K562 (cell line): ENCODE data around the gene TMEM247. TPM values are rescaled to one million over a fixed set of nuclear protein-coding genes. Genes with fewer than 3 reads are reported as not detected.

Source experiments
- ATAC-seq: fragments of 200-7000 bp; cut with Tn5 transposase; 3 replicates; pipeline ENCODE4 v1.9.1; 2020; ENCODE audit warnings: moderate library complexity
- BruUV-seq: library from RNA; stranded (reverse); fragments of 400-500 nt; replicated peaks from 2 replicates; lab custom pipeline; 2021; lab: Mats Ljungman, UMichigan
- CTCF ChIA-PET: fragments of 300-600 bp; formaldehyde crosslinking; extraction: SDS; loops from one replicate; lab custom pipeline; 2021; ENCODE audit warnings: low intra/inter-chr PET ratio; lab: Yijun Ruan, JAX
- POLR2A ChIA-PET: fragments of 300-600, 350-650 bp; sonication (Branson Sonifier 250); formaldehyde crosslinking; extraction: SDS; loops from one replicate; lab custom pipeline; 2021; ENCODE audit warnings: antibody characterized with exemption, inconsistent platforms; lab: Yijun Ruan, JAX
- DNase-seq, 4 experiments: peaks; one replicate each; pipeline versions ENCODE4 v3.0.0 to v3.0.0-alpha.2; 2011 to 2018; ENCODE audit warnings: low spot score in 3 of 4, mixed read lengths in 3 of 4; ENCODE audit errors: extremely low read depth in 1 of 4
- FAIRE-seq: peaks from 2 replicates; lab custom pipeline; 2011; peaks lifted over from hg19 to GRCh38; lab: Jason Lieb, UNC
- H2AFZ ChIP-seq: 2 replicates; pipeline ENCODE4 v1.6.0; 2011; ENCODE audit warnings: low read depth, low read length, control low read depth, inconsistent platforms
- H3K27ac ChIP-seq: fragments of 200-600 bp; 3 replicates; pipeline ENCODE4 v1.8.0; 2011; ENCODE audit warnings: low read depth, mild to moderate bottlenecking, control low read depth, inconsistent platforms, low read length, moderate library complexity, mixed read lengths; ENCODE audit errors: extremely low read depth
- H3K27me3 ChIP-seq, 2 experiments: fragments of 300-600 bp in 1 of 2; 2 replicates in 1 of 2; 3 replicates in 1 of 2; pipeline versions ENCODE4 v1.6.0 to v1.8.0; 2011; ENCODE audit warnings: inconsistent platforms in 2 of 2, low read length in 2 of 2, mild to moderate bottlenecking in 1 of 2, mixed read lengths in 1 of 2, moderate library complexity in 1 of 2; ENCODE audit not compliant: control insufficient read depth in 2 of 2, insufficient read depth in 2 of 2
- H3K36me3 ChIP-seq: fragments of 300-600 bp; 3 replicates; pipeline ENCODE4 v1.8.0; 2011; ENCODE audit warnings: mild to moderate bottlenecking, low read length, inconsistent platforms; ENCODE audit not compliant: control insufficient read depth, insufficient read depth
- H3K4me1 ChIP-seq, 2 experiments: fragments of 200-600 bp in 1 of 2; replicated peaks in 1 of 2; 2 replicates in 1 of 2; 3 replicates in 1 of 2; pipeline versions ENCODE4 v1.5.1 to v1.8.0; 2011; ENCODE audit warnings: inconsistent platforms in 2 of 2, low read length in 2 of 2, mild to moderate bottlenecking in 1 of 2, mixed read lengths in 1 of 2, moderate library complexity in 1 of 2; ENCODE audit not compliant: control insufficient read depth in 2 of 2, insufficient read depth in 2 of 2
- H3K4me2 ChIP-seq: 2 replicates; pipeline ENCODE4 v1.6.1; 2011; ENCODE audit warnings: low read length, control low read depth, inconsistent platforms, mixed read lengths; ENCODE audit not compliant: insufficient read depth
- H3K4me3 ChIP-seq: fragments of 200-600 bp; sonication (generic), shearing (Covaris generic); 2 replicates; pipeline ENCODE4 v1.5.1; 2016; ENCODE audit warnings: control low read depth, inconsistent platforms
- H3K79me2 ChIP-seq: fragments of 200-600 bp; 3 replicates; pipeline ENCODE4 v1.8.0; 2011; ENCODE audit warnings: low read length, inconsistent platforms; ENCODE audit not compliant: control insufficient read depth, insufficient read depth
- H3K9ac ChIP-seq, 2 experiments: 2 replicates each; pipeline versions ENCODE4 v1.6.0 to v1.6.1; 2011; ENCODE audit warnings: low read depth in 2 of 2, low read length in 2 of 2, control low read depth in 1 of 2, inconsistent platforms in 1 of 2, mild to moderate bottlenecking in 1 of 2, mixed read lengths in 1 of 2; ENCODE audit not compliant: insufficient read depth in 1 of 2
- H3K9me1 ChIP-seq: one replicate; pipeline ENCODE4 v1.6.0; 2011; ENCODE audit warnings: inconsistent platforms, mild to moderate bottlenecking, low read length, moderate library complexity; ENCODE audit not compliant: control insufficient read depth, insufficient read depth
- H3K9me3 ChIP-seq: replicated peaks from 2 replicates; pipeline ENCODE4 v1.5.1; 2011; ENCODE audit warnings: low read depth, low read length, inconsistent platforms; ENCODE audit not compliant: control insufficient read depth, insufficient read depth
- H4K20me1 ChIP-seq: replicated peaks from 2 replicates; pipeline ENCODE4 v1.6.1; 2011; ENCODE audit warnings: low read length, inconsistent platforms, mixed read lengths; ENCODE audit not compliant: control insufficient read depth, insufficient read depth
- BMI1 ChIP-seq: fragments of 150-350 bp; IDR thresholded peaks from 2 replicates; pipeline ENCODE4 v1.6.1; 2014; ENCODE audit warnings: low read length
- ETV1 ChIP-seq: fragments of 450-650 bp; conservative IDR thresholded peaks from 2 replicates; pipeline ENCODE4 v1.6.1; 2016; ENCODE audit warnings: missing genetic modification characterization, control low read depth, low read depth, missing compliant biosample characterization
- MAZ ChIP-seq, 2 experiments: fragments of 450-650 bp in 1 of 2; sonication (generic) in 1 of 2; formaldehyde crosslinking; IDR thresholded peaks in 1 of 2; conservative IDR thresholded peaks in 1 of 2; 2 replicates each; pipeline versions ENCODE4 v1.4.0 to v1.5.0; 2020; ENCODE audit warnings: mild to moderate bottlenecking in 1 of 2, missing genetic modification reagents in 1 of 2
- RFX7 ChIP-seq: fragments of 250-450 bp; sonication (Bioruptor Pico); IDR thresholded peaks from 2 replicates; pipeline ENCODE4 v1.5.1; 2021; ENCODE audit warnings: mild to moderate bottlenecking
- RNF2 ChIP-seq: sonication (generic); IDR thresholded peaks from 2 replicates; pipeline ENCODE4 v1.6.1; 2016
- SRSF1 ChIP-seq: fragments of 200-400 bp; formaldehyde crosslinking; IDR thresholded peaks from 2 replicates; pipeline ENCODE4 v1.6.1; 2017; ENCODE audit warnings: mild to moderate bottlenecking, low read depth, low read length, moderate library complexity
- STAT5A ChIP-seq: IDR thresholded peaks from 2 replicates; pipeline ENCODE4 v1.6.1; 2012; ENCODE audit warnings: low read length, inconsistent platforms, borderline replicate concordance
- YBX1 ChIP-seq: fragments of 450-650 bp; IDR thresholded peaks from 2 replicates; pipeline ENCODE4 v1.7.1; 2016; ENCODE audit warnings: mild to moderate bottlenecking
- ZNF644 ChIP-seq: fragments of 200-800 bp; sonication (Bioruptor generic); IDR thresholded peaks from 2 replicates; pipeline ENCODE4 v1.6.1; 2016; ENCODE audit warnings: low read depth, missing genetic modification characterization, missing compliant biosample characterization
- WGBS: fragments of 100-300 bp; shearing (Covaris generic); methylation state at CpG from one replicate; pipeline ENCODE4 v1.1.6; 2016; ENCODE audit warnings: low coverage, mixed read lengths; ENCODE audit not compliant: insufficient coverage; ENCODE audit errors: missing lambda C conversion rate; 5-methylcytosine and 5-hydroxymethylcytosine counted together
- in situ Hi-C: fragments of 300-500 bp; cut with MboI; formaldehyde crosslinking; loops from 4 replicates; pipeline ENCODE4 v1.15.0; 2018; ENCODE audit warnings: inconsistent platforms, mixed read lengths
- intact Hi-C: fragments of 100-400 bp; cut with micrococcal nuclease; formaldehyde crosslinking; loops from 2 replicates; pipeline ENCODE4 v1.14.2; 2022
- polyA plus RNA-seq, 8 experiments: library from polyadenylated mRNA; depleted of rRNA in 4 of 8; stranded (reverse) in 5 of 8; unstranded in 3 of 8; fragments of >200 nt; fragmentation: Nextera tagmentation in 2 of 8; fragmentation: Illumina TruSeq in 1 of 8; extraction: Ambion mirVana in 2 of 8; extraction: Trizol in 1 of 8; gene quantifications; 2 replicates each; pipeline versions ENCODE4 v1.2.1 to v1.2.3, GENCODE V29; 2011 to 2014; ENCODE audit warnings: inconsistent platforms in 1 of 8, missing spikeins in 1 of 8
- total RNA-seq, 7 experiments: library from RNA; depleted of rRNA in 6 of 7; stranded (reverse); fragments of >200 nt in 6 of 7; fragmentation: Illumina TruSeq in 2 of 7; extraction: Trizol in 2 of 7; gene quantifications; 2 replicates each; pipeline versions ENCODE4 v1.2.1 to v1.2.3, GENCODE V29; 2011 to 2021; ENCODE audit warnings: low replicate concordance in 1 of 7
- TF ChIP-seq, protein P1 (sequence below), 2 experiments: fragments of 200-800 bp in 1 of 2; sonication (Bioruptor generic) in 1 of 2; sonication (generic) in 1 of 2; formaldehyde crosslinking in 1 of 2; IDR thresholded peaks in 1 of 2; conservative IDR thresholded peaks in 1 of 2; 2 replicates each; pipeline versions ENCODE4 v1.5.0 to v1.6.1; 2016 to 2020; ENCODE audit warnings: missing compliant biosample characterization in 1 of 2, missing genetic modification characterization in 1 of 2, missing genetic modification reagents in 1 of 2
- TF ChIP-seq, protein P2 (sequence below): fragments of 450-650 bp; IDR thresholded peaks from 2 replicates; pipeline ENCODE4 v1.6.1; 2016
- TF ChIP-seq, protein P3 (sequence below): fragments of 250-450 bp; sonication (Bioruptor Pico); IDR thresholded peaks from 2 replicates; pipeline ENCODE4 v1.8.0; 2022; ENCODE audit warnings: inconsistent platforms

The TMEM247 gene
- total and polyA plus RNA-seq, 9 of the 15 experiments (the other 6 are each of a cell fraction or from before 2014, with no cell fraction given), result 0.24 to 4.7 (median 3.1) TPM

- no peak overlapping the region for H3K27ac ChIP-seq
These were observed 44.0 kb upstream of the TMEM247 start for GRCh38 chr2:46435353-46435752.

DNA sequence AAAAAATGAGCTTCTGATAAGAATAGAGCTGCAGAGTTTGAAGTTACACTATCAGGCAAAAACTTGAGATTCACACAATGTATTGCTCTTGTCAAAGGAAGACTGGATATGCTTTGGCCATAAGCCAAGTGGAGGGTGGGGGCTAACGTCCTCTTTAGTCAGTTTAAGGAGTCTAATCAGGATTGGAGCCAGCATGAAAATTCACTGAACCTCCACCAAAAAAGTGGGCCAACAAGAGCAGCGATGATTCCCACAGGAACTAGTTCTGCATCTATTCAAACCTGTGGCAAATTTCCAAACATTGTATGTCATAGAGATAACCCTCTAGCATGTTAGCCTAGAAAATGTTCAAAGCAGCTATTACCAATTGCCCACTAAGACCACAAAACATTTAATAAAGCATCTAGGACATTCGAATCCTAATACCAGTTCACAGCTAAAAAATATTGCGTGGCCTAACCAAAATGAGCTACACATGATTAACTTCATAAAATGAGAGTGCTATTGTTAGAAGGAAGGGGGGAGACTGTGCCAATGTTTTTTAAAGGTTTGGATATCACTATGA lies 43.5 kb upstream of the TMEM247 start:
- H2AFZ ChIP-seq, result no peak overlapping the region
- H3K79me2 ChIP-seq, result peaks cover 24% of the 10 kb centered on the region
- no peak overlapping the region for H3K4me2 ChIP-seq
- ATAC-seq, result no peak
- FAIRE-seq, result no peak
- H3K9me1 ChIP-seq, result peaks cover 4% of the 10 kb centered on the region
- BruUV-seq, result no TSS peak
- H3K36me3 ChIP-seq, result peaks cover 18% of the 10 kb centered on the region
- DNase-seq, result peak in 2 of 4 experiments; percentile 28 to 60
- ChIA-PET CTCF (no interaction called here), POLR2A (interaction anchor here (1.0 to 1.6 kb wide), 2 partner anchors 15 to 31 kb away, joined by 3 to 4 read pairs; no protein-coding TSS in a partner anchor)
- peaks cover 9 to 53% of the 10 kb centered on the region in 2 experiments; a peak in 4 of 5 replicates for H3K4me1 ChIP-seq
- 40% methylated on average over 4 of the region's 4 CpGs for WGBS
- in situ Hi-C loops (no loop called here), intact Hi-C loops (loop anchor here (10.0 kb wide), 1 partner anchor 121 kb away; no protein-coding TSS in a partner anchor)
- H4K20me1 ChIP-seq, result peaks cover 4% of the 10 kb centered on the region; the same call in 1 of the 2 replicates
- H3K27me3 ChIP-seq, result no peaks in the 10 kb centered on the region
- no peak overlapping the region for H3K9ac ChIP-seq
- no peak overlapping the region for H3K4me3 ChIP-seq
- no peak overlapping the region for H3K27ac ChIP-seq
- H3K9me3 ChIP-seq, result no peaks in the 10 kb centered on the region
- TF ChIP-seq, protein P1, sequence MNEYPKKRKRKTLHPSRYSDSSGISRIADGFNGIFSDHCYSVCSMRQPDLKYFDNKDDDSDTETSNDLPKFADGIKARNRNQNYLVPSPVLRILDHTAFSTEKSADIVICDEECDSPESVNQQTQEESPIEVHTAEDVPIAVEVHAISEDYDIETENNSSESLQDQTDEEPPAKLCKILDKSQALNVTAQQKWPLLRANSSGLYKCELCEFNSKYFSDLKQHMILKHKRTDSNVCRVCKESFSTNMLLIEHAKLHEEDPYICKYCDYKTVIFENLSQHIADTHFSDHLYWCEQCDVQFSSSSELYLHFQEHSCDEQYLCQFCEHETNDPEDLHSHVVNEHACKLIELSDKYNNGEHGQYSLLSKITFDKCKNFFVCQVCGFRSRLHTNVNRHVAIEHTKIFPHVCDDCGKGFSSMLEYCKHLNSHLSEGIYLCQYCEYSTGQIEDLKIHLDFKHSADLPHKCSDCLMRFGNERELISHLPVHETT (CRISPR knock-in tag; conservative IDR thresholded peaks at IDR 0.05 in 1 of 2, IDR thresholded peaks at IDR 0.05 in 1 of 2), result no peak
- TF ChIP-seq, protein P2, sequence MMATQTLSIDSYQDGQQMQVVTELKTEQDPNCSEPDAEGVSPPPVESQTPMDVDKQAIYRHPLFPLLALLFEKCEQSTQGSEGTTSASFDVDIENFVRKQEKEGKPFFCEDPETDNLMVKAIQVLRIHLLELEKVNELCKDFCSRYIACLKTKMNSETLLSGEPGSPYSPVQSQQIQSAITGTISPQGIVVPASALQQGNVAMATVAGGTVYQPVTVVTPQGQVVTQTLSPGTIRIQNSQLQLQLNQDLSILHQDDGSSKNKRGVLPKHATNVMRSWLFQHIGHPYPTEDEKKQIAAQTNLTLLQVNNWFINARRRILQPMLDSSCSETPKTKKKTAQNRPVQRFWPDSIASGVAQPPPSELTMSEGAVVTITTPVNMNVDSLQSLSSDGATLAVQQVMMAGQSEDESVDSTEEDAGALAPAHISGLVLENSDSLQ, result no peak
- TF ChIP-seq YBX1 (no peak), MAZ (CRISPR knock-in tag; conservative IDR thresholded peaks at IDR 0.05 in 1 of 2, IDR thresholded peaks at IDR 0.05 in 1 of 2) (peak in 1 of 2 experiments; percentile 82; a peak in 2 of 4 replicates), RNF2 (no peak), ETV1 (no peak), STAT5A (no peak), BMI1 (no peak), RFX7 (CRISPR knock-in tag) (no peak)
- TF ChIP-seq, protein P3, sequence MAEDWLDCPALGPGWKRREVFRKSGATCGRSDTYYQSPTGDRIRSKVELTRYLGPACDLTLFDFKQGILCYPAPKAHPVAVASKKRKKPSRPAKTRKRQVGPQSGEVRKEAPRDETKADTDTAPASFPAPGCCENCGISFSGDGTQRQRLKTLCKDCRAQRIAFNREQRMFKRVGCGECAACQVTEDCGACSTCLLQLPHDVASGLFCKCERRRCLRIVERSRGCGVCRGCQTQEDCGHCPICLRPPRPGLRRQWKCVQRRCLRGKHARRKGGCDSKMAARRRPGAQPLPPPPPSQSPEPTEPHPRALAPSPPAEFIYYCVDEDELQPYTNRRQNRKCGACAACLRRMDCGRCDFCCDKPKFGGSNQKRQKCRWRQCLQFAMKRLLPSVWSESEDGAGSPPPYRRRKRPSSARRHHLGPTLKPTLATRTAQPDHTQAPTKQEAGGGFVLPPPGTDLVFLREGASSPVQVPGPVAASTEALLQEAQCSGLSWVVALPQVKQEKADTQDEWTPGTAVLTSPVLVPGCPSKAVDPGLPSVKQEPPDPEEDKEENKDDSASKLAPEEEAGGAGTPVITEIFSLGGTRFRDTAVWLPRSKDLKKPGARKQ (CRISPR knock-in tag), result no peak

More at GRCh38 chr2:46435353-46435752, 44.0 kb upstream of the TMEM247 start:
- H2AFZ ChIP-seq, result no peak overlapping the region
- no peak for TF ChIP-seq SRSF1
- TF ChIP-seq ZNF644 (tag), result no peak
- peaks cover 4% of the 10 kb centered on the region; the same call in 1 of the 2 replicates for H4K20me1 ChIP-seq
- peaks cover 9 to 51% of the 10 kb centered on the region in 2 experiments; a peak in 4 of 5 replicates for H3K4me1 ChIP-seq
- H3K4me3 ChIP-seq, result no peak overlapping the region
- peaks cover 18% of the 10 kb centered on the region for H3K36me3 ChIP-seq
- no peaks in the 10 kb centered on the region for H3K27me3 ChIP-seq
- ChIA-PET POLR2A (interaction anchor here (0.7 kb wide), 1 partner anchor 32 kb away, joined by 4 read pairs; no protein-coding TSS in a partner anchor), CTCF (no interaction called here)
- peaks cover 24% of the 10 kb centered on the region for H3K79me2 ChIP-seq
- in situ Hi-C loops, result no loop called here
- no peak overlapping the region for H3K9ac ChIP-seq
- DNase-seq, result no peak
- FAIRE-seq, result no peak
- no peak for ATAC-seq
- intact Hi-C loops, result loop anchor here (10.0 kb wide), 1 partner anchor 121 kb away; no protein-coding TSS in a partner anchor
- H3K9me3 ChIP-seq, result no peaks in the 10 kb centered on the region
- H3K9me1 ChIP-seq, result peaks cover 4% of the 10 kb centered on the region
- no peak overlapping the region for H3K4me2 ChIP-seq
- no TSS peak for BruUV-seq
